Measurements from ENCODE around the gene DCST1.

Gene DCST1

GRCh38 chr1:155066777-155067176 lies 33.2 kb downstream of the DCST1 start:
- no peaks in the 10 kb centered on the region for H3K27me3 ChIP-seq (ENCODE audit: control insufficient read depth, insufficient read depth, low read length)
- peaks cover 7% of the 10 kb centered on the region for H3K4me1 ChIP-seq (ENCODE audit: control insufficient read depth, insufficient read depth, low read length)
- no peak for DNase-seq (ENCODE audit: low read depth, low spot score)
- H3K9me3 ChIP-seq (ENCODE audit: control insufficient read depth, insufficient read depth, low read length), result no peaks in the 10 kb centered on the region
- no peak overlapping the region for H3K27ac ChIP-seq (ENCODE audit: low read length)
- no peak overlapping the region for H3K4me3 ChIP-seq (ENCODE audit: low read length)
- WGBS (ENCODE audit: insufficient coverage, insufficient read length), result no CpG with 5 or more reads among the region's 8 CpGs
- peaks cover 4% of the 10 kb centered on the region; the same call in 1 of the 2 replicates for H3K36me3 ChIP-seq (ENCODE audit: control insufficient read depth, insufficient read depth, low read length)

GRCh38 chr1:155068599-155068998 lies 35.0 kb downstream of the DCST1 start:
- no peak overlapping the region for H3K27ac ChIP-seq (ENCODE audit: low read length)
- no peak overlapping the region for H3K4me3 ChIP-seq (ENCODE audit: low read length)
- no peak for DNase-seq (ENCODE audit: low read depth, low spot score)
- no peaks in the 10 kb centered on the region for H3K9me3 ChIP-seq (ENCODE audit: control insufficient read depth, insufficient read depth, low read length)
- H3K36me3 ChIP-seq (ENCODE audit: control insufficient read depth, insufficient read depth, low read length), result peaks cover 4% of the 10 kb centered on the region; the same call in 1 of the 2 replicates
- H3K4me1 ChIP-seq (ENCODE audit: control insufficient read depth, insufficient read depth, low read length), result peaks cover 13% of the 10 kb centered on the region
- no peaks in the 10 kb centered on the region for H3K27me3 ChIP-seq (ENCODE audit: control insufficient read depth, insufficient read depth, low read length)
- WGBS (ENCODE audit: insufficient coverage, insufficient read length), result no CpG with 5 or more reads among the region's 3 CpGs

DNA sequence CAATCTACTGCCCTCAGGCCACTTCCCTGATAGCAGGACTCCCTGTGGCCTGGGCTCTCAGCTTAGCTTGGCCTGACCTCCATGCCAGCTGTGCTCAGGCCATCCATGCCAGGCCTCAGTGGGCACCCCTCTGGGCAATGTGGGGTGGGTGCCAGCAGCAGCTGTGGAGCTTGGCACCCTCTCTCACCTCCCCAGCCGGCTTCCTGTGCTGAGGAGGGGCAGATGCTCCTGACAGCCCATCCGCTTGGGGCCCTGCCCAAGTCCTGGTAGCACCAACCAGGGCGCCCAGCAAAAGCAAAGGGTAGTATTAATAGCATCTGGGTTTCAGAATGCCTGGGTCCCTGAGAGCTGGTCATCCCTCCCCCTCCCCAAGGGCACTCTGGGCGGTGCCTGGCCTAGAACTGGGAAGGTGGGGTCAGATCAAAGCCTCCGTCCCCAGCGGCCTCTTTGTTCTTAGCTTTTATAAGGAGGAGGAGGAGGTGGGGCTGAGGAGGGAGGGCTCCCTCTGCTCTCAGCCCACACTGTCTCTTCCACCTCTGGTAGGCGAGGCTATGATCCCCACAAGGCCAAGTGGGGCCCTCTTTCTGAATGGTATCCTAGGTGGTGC lies 36.0 kb downstream of the DCST1 start:
- Histone ChIP-seq H3K27me3 (ENCODE audit: control insufficient read depth, insufficient read depth, low read length) (no peaks in the 10 kb centered on the region), H3K4me3 (ENCODE audit: low read length) (no peak overlapping the region; the same call in 1 of the 2 replicates), H3K4me1 (ENCODE audit: control insufficient read depth, insufficient read depth, low read length) (peaks cover 13% of the 10 kb centered on the region), H3K36me3 (ENCODE audit: control insufficient read depth, insufficient read depth, low read length) (peaks cover 4% of the 10 kb centered on the region; the same call in 1 of the 2 replicates), H3K9me3 (ENCODE audit: control insufficient read depth, insufficient read depth, low read length) (no peaks in the 10 kb centered on the region), H3K27ac (ENCODE audit: low read length) (no peak overlapping the region)
- no CpG with 5 or more reads among the region's 7 CpGs for WGBS (ENCODE audit: insufficient coverage, insufficient read length)
- DNase-seq (ENCODE audit: low read depth, low spot score), result no peak

GRCh38 chr1:155070158-155070621 lies 36.6 kb downstream of the DCST1 start:
- peaks cover 4% of the 10 kb centered on the region; the same call in 1 of the 2 replicates for H3K36me3 ChIP-seq (ENCODE audit: control insufficient read depth, insufficient read depth, low read length)
- no peak for DNase-seq (ENCODE audit: low read depth, low spot score)
- peaks cover 13% of the 10 kb centered on the region for H3K4me1 ChIP-seq (ENCODE audit: control insufficient read depth, insufficient read depth, low read length)
- H3K4me3 ChIP-seq (ENCODE audit: low read length), result peak overlapping the region; percentile 32; the same call in 1 of the 2 replicates
- H3K27ac ChIP-seq (ENCODE audit: low read length), result no peak overlapping the region
- H3K9me3 ChIP-seq (ENCODE audit: control insufficient read depth, insufficient read depth, low read length), result no peaks in the 10 kb centered on the region
- no CpG with 5 or more reads among the region's 28 CpGs for WGBS (ENCODE audit: insufficient coverage, insufficient read length)
- no peaks in the 10 kb centered on the region for H3K27me3 ChIP-seq (ENCODE audit: control insufficient read depth, insufficient read depth, low read length)

- Histone ChIP-seq H3K9me3 (ENCODE audit: control insufficient read depth, insufficient read depth, low read length) (no peaks in the 10 kb centered on the region), H3K4me3 (ENCODE audit: low read length) (peak overlapping the region; percentile 32; the same call in 1 of the 2 replicates), H3K36me3 (ENCODE audit: control insufficient read depth, insufficient read depth, low read length) (peaks cover 4% of the 10 kb centered on the region; the same call in 1 of the 2 replicates), H3K27me3 (ENCODE audit: control insufficient read depth, insufficient read depth, low read length) (no peaks in the 10 kb centered on the region), H3K4me1 (ENCODE audit: control insufficient read depth, insufficient read depth, low read length) (peaks cover 13% of the 10 kb centered on the region), H3K27ac (ENCODE audit: low read length) (no peak overlapping the region)
- DNase-seq (ENCODE audit: low read depth, low spot score), result no peak
- no CpG with 5 or more reads among the region's 61 CpGs for WGBS (ENCODE audit: insufficient coverage, insufficient read length)
These were observed 37.3 kb downstream of the DCST1 start for GRCh38 chr1:155070721-155071569.

- Histone ChIP-seq H3K27me3 (ENCODE audit: control insufficient read depth, insufficient read depth, low read length) (no peaks in the 10 kb centered on the region), H3K4me1 (ENCODE audit: control insufficient read depth, insufficient read depth, low read length) (peaks cover 13% of the 10 kb centered on the region), H3K9me3 (ENCODE audit: control insufficient read depth, insufficient read depth, low read length) (no peaks in the 10 kb centered on the region), H3K27ac (ENCODE audit: low read length) (no peak overlapping the region), H3K36me3 (ENCODE audit: control insufficient read depth, insufficient read depth, low read length) (no peaks in the 10 kb centered on the region), H3K4me3 (ENCODE audit: low read length) (no peak overlapping the region)
- no peak for DNase-seq (ENCODE audit: low read depth, low spot score)
- no CpG with 5 or more reads among the region's 14 CpGs for WGBS (ENCODE audit: insufficient coverage, insufficient read length)
These were observed 38.1 kb downstream of the DCST1 start for GRCh38 chr1:155071701-155072100.

DNA sequence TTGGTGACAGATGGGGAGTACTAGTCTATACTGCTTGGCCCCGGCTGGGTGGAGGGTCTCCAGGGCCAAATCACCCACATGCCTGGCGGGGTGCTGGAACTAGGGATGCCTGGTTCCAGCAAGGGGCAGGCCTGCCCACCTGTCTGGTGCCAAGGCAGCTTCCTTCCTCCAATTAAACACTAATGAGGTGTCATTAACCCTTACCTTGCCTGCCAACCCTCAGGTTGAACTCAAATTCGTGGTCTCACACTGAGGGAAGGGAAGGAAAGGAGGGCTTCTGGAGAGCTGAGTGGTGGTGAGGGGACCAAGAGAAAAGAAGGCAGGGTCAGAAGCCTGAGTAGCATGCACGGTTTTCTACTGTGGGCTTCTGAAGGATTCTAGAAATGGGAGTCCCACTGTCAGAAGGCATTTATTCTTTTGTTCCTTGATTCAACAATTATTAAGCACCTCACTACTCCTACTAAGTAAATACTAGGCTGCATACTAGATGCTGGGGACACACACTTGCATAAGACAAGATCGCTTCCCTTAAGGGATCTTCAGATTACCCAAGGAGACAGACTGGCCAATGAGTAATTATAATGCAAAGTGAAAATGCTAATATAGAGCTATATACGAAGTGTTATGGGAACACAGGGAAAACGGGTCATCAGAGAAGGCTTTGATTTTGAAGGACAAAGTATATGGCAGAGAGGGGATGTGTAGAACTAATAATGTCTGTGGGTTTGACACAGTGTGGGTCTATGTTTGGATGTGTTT lies 39.1 kb downstream of the DCST1 start:
- peaks cover 4% of the 10 kb centered on the region for H3K27me3 ChIP-seq (ENCODE audit: control insufficient read depth, insufficient read depth, low read length)
- H3K4me3 ChIP-seq (ENCODE audit: low read length), result no peak overlapping the region
- DNase-seq (ENCODE audit: low read depth, low spot score), result no peak
- H3K36me3 ChIP-seq (ENCODE audit: control insufficient read depth, insufficient read depth, low read length), result no peaks in the 10 kb centered on the region
- H3K27ac ChIP-seq (ENCODE audit: low read length), result no peak overlapping the region
- no peaks in the 10 kb centered on the region for H3K9me3 ChIP-seq (ENCODE audit: control insufficient read depth, insufficient read depth, low read length)
- WGBS (ENCODE audit: insufficient coverage, insufficient read length), result no CpG with 5 or more reads among the region's 7 CpGs
- H3K4me1 ChIP-seq (ENCODE audit: control insufficient read depth, insufficient read depth, low read length), result peaks cover 13% of the 10 kb centered on the region

- Histone ChIP-seq H3K27ac (ENCODE audit: low read length) (no peak overlapping the region), H3K4me1 (ENCODE audit: control insufficient read depth, insufficient read depth, low read length) (peaks cover 14% of the 10 kb centered on the region), H3K4me3 (ENCODE audit: low read length) (no peak overlapping the region), H3K36me3 (ENCODE audit: control insufficient read depth, insufficient read depth, low read length) (no peaks in the 10 kb centered on the region), H3K9me3 (ENCODE audit: control insufficient read depth, insufficient read depth, low read length) (no peaks in the 10 kb centered on the region), H3K27me3 (ENCODE audit: control insufficient read depth, insufficient read depth, low read length) (peaks cover 10% of the 10 kb centered on the region)
- WGBS (ENCODE audit: insufficient coverage, insufficient read length), result no CpG with 5 or more reads among the region's 3 CpGs
- no peak for DNase-seq (ENCODE audit: low read depth, low spot score)
These were observed 40.0 kb downstream of the DCST1 start for GRCh38 chr1:155073377-155074242.

- Histone ChIP-seq H3K36me3 (ENCODE audit: control insufficient read depth, insufficient read depth, low read length) (no peaks in the 10 kb centered on the region), H3K4me1 (ENCODE audit: control insufficient read depth, insufficient read depth, low read length) (peaks cover 10% of the 10 kb centered on the region), H3K27ac (ENCODE audit: low read length) (no peak overlapping the region), H3K4me3 (ENCODE audit: low read length) (no peak overlapping the region), H3K9me3 (ENCODE audit: control insufficient read depth, insufficient read depth, low read length) (no peaks in the 10 kb centered on the region), H3K27me3 (ENCODE audit: control insufficient read depth, insufficient read depth, low read length) (peaks cover 22% of the 10 kb centered on the region)
- DNase-seq (ENCODE audit: low read depth, low spot score), result no peak
- no CpG with 5 or more reads among the region's 5 CpGs for WGBS (ENCODE audit: insufficient coverage, insufficient read length)
These were observed 41.9 kb downstream of the DCST1 start for GRCh38 chr1:155075535-155075934.

All from iPS DF 6.9 (cell line).